Measurements from ENCODE around the gene BCAS1. TPM values are rescaled to one million over a fixed set of nuclear protein-coding genes. Genes with fewer than 3 reads are reported as not detected.

Gene BCAS1
- polyA plus RNA-seq, 5 donors: 0.54 to 1.2 (median 0.85) TPM

DNA sequence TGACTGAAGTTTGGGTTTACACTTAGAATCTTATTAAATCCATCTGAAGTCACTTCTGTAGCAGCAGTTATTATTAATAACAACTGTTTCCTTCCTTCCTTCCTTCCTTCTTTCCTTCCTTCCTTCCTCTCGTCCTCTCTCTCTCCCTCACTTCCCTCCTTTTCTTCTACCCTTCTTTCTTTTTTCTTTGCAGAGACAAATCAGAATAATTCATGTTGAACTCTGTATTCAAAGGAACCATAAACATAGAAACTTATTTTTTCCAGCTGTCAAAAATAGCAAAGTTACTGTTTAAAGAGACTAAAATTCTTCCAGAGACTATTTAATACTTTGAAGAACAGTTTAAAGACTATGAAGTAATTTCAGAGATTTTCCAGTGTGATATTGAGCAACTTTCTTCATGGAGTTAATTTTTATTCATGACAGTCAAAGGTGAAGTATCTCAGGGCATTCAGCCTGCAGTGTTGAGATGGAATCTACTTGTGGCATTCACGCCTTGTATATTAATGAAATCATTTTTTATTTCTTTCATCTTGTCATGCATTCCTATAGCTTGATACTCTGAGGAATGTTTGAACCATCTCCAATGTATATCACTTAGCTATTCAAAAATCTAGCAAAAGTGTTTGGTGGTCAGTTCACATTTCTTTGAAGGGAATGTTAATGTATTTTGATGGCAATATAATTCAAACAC, 109.7 kb downstream of the BCAS1 start:
- DNase-seq: no peak

GRCh38 chr20:53959911-53960578, 110.3 kb downstream of the BCAS1 start:
- no peak for DNase-seq

- no peak for DNase-seq
These were observed 112.1 kb downstream of the BCAS1 start for GRCh38 chr20:53958260-53958659.

GRCh38 chr20:53957451-53958172, 112.8 kb downstream of the BCAS1 start:
- DNase-seq: no peak

DNA sequence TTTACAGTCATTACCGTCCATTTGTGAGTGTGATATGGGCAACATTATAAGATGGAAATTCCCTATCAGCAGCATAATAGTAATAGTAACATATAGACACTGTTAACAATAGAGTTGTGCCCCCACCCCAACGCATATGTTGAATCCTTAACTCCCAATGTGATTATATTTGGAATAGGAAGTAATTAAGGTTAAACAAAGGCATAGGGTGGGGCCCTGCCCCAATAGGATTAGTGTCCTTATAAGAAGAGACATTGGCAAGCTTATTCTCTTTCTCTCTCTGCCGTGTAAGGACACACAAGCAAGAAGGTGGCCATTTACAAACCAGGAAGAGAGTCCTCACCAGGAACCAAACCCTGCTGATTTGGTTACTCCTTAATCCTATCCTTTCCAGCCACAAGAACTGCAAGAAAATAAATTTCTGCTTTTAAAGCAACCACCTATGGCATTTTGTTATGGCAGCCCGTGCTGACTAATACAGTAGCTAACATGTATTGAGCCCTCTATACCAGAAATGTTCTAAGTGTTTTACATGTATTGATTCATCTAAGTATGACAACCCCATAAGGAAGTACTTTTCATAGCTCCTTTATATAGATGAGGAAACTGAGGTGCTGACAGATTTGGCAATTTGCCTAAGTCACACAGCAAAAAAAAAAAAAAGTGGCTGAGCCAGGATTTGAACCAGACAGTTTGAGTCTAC, 114.2 kb downstream of the BCAS1 start:
- DNase-seq: no peak

GRCh38 chr20:53954723-53955658, 115.4 kb downstream of the BCAS1 start:
- DNase-seq: no peak

DNA sequence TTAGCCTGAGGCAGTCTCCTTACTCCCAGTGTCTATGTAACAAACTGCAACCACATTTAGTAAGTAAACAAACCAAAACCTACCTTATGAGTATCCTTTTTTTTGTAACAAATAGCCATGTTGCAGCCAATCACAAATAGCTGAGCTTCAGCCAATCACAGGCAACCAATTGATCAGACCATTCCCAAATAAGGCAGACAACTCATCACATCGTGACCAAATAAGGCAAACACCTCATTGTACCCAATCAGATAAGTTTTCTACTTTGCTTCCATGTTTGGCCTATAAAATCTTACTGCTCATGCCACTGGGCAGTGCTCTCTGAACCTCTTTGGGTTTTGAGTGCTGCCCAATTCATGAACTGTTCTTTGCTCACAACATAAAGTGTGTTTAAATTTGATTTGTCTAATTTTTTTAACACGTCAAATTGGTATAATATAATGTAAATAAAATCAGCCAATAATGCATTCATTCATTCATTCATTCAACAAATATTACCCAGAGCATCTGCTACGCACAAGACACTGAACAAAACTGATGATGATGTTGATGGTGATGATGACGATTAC, 117.8 kb downstream of the BCAS1 start:
- no peak for DNase-seq

DNA sequence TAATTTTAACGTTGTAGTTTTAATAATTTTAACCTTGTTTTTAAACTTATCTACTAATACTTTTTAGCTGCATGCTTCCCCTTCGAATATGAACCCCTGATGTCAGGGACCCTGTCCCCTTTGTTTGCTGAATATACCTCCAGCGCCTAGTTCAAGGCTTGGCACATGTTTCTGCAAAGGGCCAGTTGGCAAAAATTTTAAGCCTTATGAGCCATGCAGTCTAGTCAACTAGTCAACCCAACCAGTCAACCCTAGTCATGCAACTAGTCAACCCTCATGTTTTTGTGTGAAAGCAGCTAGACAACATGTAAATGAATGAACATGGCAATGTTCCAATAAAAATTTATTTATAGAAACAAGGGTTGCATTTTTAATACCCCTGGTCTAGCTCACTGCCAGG, 119.8 kb downstream of the BCAS1 start:
- DNase-seq: no peak

DNA sequence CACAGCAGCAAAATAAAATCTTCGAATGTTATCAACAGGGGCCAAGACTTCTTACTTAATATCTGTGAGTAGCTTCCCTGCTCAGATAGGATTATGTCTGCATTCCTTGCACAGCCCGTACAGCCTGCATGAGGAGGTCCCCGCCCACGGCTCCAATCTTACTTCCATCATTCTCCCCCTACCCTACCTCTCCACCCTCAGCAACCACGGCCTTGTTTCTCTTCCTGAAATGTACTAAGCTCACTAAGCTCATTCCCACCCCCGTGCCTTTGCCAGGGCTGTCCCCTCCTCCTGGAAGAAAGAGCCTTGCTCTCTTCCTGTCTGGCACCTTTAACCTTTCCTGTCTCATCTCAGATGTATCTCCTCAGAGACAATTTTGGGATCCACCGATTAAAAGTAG, 120.4 kb downstream of the BCAS1 start:
- DNase-seq: no peak

GRCh38 chr20:53949319-53949839, 121.0 kb downstream of the BCAS1 start:
- no peak for DNase-seq

GRCh38 chr20:53948383-53949318, 121.7 kb downstream of the BCAS1 start:
- DNase-seq: no peak

DNA sequence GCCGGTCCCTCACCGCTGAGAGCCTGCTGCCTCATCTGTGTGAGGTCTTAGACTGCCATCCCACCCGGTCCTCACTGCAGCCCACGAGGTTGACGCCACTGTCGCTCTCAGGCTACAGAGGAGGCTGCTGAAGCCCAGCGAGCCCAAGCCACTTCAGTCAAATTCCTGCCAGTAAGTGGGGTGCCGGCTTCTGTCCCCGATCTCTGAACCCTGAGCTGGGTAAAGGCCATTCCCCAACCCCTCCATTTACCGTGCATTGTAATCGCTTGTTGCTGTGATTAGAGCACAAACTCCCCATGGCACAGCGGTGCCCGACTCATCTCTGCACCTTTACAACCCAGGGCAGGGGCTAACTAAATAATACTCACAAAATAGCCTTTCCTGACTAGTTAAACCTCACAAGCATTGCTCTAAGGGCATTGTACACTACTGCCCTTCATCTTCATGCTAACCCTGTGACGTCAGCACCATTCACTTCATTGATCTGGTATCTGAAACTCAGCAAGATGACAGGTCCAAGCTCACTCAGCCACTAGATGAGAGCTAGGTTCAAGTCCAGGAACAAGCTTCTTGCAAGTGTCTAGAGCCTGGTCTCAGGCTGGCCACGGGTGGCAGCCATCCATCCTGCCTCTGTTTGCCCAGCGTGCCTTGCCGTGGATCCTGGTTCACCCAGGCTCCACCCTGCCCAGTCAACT, 122.7 kb downstream of the BCAS1 start:
- no peak for DNase-seq

- no peak for DNase-seq
These were observed 124.3 kb downstream of the BCAS1 start for GRCh38 chr20:53946106-53946505.

DNA sequence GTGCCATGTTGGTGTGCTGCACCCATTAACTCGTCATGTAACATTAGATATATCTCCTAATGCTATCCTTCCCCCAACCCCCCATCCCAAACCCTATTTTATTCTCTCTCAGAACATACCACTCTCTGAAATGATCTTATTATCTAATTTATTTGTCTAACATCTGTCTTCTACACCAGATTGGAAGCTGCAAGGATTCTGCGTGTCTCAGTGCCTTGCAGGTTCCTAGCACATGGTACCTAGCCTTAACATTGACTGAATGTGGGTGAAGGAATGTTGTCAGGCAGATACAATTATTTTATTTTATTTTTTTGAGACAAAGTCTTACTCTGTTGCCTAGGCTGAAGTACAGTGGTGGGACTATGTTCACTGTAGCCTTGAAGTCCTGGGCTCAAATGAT, 124.9 kb downstream of the BCAS1 start:
- no peak for DNase-seq

DNA sequence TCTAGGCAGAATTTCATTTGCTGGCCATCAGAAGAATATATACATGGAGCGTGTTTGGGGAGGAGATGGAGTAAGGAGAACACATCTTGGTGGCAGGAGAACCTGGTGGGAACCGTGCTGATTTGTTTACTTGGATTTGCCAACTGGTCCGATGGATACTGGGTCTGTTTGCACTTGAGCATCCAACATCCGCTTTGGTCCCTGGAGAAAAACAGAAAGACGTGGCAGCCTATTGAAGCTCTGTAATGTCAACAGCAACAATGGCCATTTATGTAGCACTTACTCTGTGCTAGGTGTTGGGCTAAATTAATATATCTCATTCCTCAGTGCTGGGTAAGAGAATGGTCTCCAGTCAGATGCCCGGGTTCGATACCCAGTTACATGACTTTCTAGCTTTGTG, 125.6 kb downstream of the BCAS1 start:
- DNase-seq: no peak

DNA sequence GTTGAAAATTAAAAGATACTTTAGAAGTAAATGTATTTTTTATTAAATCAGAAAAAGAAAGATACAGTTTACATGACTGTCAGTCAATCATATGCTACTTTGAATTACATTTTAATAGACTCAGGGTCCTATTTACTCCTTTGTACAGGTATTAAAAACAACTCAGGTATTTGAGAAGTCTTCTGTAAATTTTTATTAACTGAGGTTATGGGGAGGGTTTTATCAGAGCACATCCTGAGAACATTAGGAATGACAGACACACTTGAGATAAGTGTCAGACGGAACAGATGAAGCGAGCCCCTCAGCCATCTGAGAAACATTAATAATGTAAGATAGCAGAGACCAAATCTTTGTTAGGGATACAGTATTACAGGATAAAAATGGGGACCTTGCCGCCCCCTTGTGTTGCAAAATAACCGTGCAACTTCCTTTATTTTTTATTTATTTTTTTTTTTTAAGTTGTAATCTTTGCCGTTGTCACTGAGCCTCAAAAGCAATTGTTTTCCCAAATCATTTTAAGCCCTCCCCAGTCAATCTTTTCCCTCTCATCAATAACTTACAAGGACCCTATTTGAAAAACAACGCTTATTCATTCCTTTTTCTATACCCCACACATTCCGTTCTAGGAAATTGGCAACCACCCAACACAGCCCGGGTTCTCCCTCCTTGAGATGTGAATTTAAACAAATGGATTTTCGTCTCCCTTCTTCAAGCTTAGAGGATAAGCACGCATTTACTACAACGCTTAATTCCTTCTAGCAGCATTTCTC, 126.7 kb downstream of the BCAS1 start:
- DNase-seq: peak in 1 of 2 donors; percentile 60

DNA sequence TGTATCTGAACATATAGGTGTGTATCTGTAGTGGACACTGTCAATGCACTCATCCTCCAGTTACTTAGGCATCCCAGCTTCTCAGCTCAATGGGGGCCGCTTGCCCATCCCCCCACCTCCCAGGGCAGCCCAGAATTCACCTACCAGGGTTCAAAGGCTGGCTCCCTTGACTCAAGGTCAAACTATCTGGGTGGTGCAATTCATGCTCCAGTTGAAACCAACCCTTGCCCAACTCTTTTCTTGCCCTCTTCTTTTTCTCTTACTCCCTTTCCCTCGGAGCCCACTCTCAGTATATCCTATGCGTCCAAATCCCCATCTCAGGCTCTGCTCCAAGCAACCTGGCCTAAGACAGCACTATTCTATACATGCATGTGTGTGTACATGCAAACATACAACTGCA, 127.4 kb downstream of the BCAS1 start:
- DNase-seq: no peak

- no peak for DNase-seq
These were observed 128.0 kb downstream of the BCAS1 start for GRCh38 chr20:53942472-53942816.
